Fibroblast of pulmonary artery (primary cell): ENCODE results near the gene ZBTB7A.

Experiments used
- DNase-seq: peaks from one replicate; pipeline ENCODE4 v3.0.0-alpha.2; 2010; ENCODE audit warnings: low read depth
- H3K4me3 ChIP-seq: replicated peaks from 2 replicates; pipeline ENCODE4 v1.5.1; 2011; ENCODE audit warnings: low read depth, mild to moderate bottlenecking, control low read depth, low read length, moderate library complexity
- TF ChIP-seq, protein P1 (sequence below): IDR thresholded peaks from 2 replicates; pipeline ENCODE4 v1.5.1; 2011; ENCODE audit warnings: mild to moderate bottlenecking, control low read depth, low read length, inconsistent platforms; ENCODE audit errors: missing control alignments

The ZBTB7A gene

GRCh38 chr19:4109626-4109945, 42.9 kb upstream of the ZBTB7A start:
- no peak for DNase-seq
- TF ChIP-seq, protein P1, sequence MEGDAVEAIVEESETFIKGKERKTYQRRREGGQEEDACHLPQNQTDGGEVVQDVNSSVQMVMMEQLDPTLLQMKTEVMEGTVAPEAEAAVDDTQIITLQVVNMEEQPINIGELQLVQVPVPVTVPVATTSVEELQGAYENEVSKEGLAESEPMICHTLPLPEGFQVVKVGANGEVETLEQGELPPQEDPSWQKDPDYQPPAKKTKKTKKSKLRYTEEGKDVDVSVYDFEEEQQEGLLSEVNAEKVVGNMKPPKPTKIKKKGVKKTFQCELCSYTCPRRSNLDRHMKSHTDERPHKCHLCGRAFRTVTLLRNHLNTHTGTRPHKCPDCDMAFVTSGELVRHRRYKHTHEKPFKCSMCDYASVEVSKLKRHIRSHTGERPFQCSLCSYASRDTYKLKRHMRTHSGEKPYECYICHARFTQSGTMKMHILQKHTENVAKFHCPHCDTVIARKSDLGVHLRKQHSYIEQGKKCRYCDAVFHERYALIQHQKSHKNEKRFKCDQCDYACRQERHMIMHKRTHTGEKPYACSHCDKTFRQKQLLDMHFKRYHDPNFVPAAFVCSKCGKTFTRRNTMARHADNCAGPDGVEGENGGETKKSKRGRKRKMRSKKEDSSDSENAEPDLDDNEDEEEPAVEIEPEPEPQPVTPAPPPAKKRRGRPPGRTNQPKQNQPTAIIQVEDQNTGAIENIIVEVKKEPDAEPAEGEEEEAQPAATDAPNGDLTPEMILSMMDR: no peak
- H3K4me3 ChIP-seq: no peak overlapping the region

DNA sequence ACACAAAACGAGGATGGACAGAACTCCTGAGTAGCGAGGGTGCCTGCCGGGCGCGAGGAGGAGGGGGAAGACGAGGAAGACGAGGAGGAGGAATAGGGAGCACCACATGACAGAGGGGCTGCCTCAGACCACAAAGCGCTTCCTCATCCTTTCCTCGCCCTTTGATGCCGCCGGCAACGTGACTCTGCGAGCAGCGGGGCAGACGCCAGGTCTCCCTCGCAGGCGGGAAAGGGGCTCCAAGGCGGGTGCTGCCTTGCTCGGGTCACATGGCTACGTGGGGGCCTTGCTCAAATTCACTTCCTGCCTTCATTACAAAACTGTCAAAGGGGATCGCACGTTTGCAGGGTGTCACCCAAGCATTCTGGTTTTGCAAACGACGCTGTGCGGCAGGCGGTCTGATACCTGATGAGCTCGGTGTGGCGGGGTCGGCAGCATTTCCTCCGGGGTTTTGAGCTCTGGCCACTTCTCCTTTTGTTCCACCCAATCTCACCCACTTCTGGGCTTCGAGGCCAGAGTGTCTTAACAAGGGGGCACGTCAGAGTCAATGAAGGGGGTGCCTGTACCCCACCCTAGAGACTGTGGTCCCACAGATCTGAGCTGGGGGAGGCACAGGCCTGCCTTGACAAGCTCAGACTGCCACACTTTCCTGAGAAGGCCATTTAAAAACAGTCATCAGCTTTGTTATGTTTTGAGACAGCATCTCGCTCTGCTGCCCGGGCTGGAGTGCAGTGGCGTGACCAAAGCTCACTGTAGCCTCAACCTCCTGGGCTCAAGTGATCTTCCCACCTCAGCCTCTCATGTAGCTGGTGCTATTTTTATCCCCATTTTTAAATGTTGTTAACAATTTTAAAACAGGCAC, 42.3 kb upstream of the ZBTB7A start:
- no peak overlapping the region for H3K4me3 ChIP-seq
- TF ChIP-seq, protein P1: no peak
- DNase-seq: no peak

- peak; percentile 13 for DNase-seq
- TF ChIP-seq, protein P1: no peak
Measured at GRCh38 chr19:4103080-4103433, 36.4 kb upstream of the ZBTB7A start.

GRCh38 chr19:4102339-4103079, 35.8 kb upstream of the ZBTB7A start:
- DNase-seq: no peak
- TF ChIP-seq, protein P1: no peak
- no peak overlapping the region for H3K4me3 ChIP-seq

More at GRCh38 chr19:4103080-4103433, 36.4 kb upstream of the ZBTB7A start:
- no peak overlapping the region for H3K4me3 ChIP-seq

- TF ChIP-seq, protein P1: no peak
- H3K4me3 ChIP-seq: no peak overlapping the region
- DNase-seq: no peak
Measured at GRCh38 chr19:4101496-4101770, 34.7 kb upstream of the ZBTB7A start.

DNA sequence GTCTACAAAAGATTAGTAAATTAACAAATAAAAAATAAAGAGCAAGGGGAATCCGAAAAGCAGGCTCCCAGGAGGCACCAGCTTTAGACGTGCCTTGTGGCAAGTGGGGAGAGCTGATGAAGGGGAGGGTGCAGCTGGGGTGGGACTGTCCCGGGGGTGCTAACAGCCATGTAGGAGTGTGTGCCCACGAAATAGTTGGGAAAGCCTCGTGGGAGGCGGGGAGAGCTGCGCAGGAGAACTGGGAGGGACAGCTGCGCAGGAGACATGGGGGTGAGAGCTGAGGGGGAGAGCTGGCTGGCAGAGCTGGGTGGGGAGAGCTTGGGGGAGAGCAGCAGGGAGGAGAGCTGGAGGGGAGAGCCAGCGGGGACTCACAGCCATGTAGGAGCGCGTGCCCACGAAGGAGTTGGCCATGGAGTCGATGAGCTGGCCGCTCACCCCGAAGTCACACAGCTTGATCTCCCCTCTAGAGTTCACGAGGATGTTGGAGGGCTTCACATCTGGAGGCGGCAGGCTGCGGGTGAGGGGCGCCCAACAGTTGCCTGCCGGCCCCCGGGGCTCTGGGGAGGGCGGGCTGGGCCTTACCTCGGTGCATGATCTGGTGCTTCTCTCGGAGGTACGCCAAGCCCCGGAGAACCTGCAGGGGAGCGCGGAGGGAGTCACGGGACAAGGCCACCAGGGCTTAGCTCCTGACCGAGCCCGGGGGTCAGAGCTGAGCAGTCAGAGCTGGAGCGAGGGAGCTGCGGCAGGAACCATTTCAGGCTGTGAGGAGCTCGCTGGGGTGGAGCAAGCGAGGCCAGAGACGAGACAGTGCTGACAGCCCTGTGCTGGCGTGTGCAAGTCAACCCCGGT, 34.2 kb upstream of the ZBTB7A start:
- TF ChIP-seq, protein P1: no peak
- DNase-seq: no peak
- no peak overlapping the region for H3K4me3 ChIP-seq
